WTC11 (cell line): ENCODE data around the gene AMPD1. TPM values are rescaled to one million over a fixed set of nuclear protein-coding genes. Genes with fewer than 3 reads are reported as not detected.

Source experiments
- ATAC-seq: fragments of 200-7000 bp; cut with Tn5 transposase; 2 replicates; pipeline ENCODE4 v1.10.0; 2021; ENCODE audit warnings: mild to moderate bottlenecking, moderate library complexity
- CTCF ChIA-PET: fragments of 300-600 bp; sonication (Branson Sonifier 250); formaldehyde crosslinking; loops from one replicate; lab custom pipeline; 2021; ENCODE audit warnings: antibody characterized with exemption; lab: Charles Lee
- POLR2A ChIA-PET: fragments of 350-600 bp; sonication (Branson Sonifier 250); formaldehyde crosslinking; loops from one replicate; lab custom pipeline; 2021; ENCODE audit warnings: antibody characterized with exemption; lab: Charles Lee
- DNase-seq: peaks from one replicate; pipeline ENCODE4 v3.0.0; 2021; ENCODE audit warnings: low spot score
- H3K27ac Mint-ChIP-seq: 2 replicates; pipeline ENCODE4 v1.8.0; 2021; ENCODE audit warnings: mixed read lengths
- H3K27me3 Mint-ChIP-seq: 2 replicates; pipeline ENCODE4 v1.8.0; 2021; ENCODE audit warnings: low read depth, mild to moderate bottlenecking, moderate library complexity, mixed read lengths
- H3K36me3 Mint-ChIP-seq: 2 replicates; pipeline ENCODE4 v1.8.0; 2021; ENCODE audit warnings: mixed read lengths
- H3K4me1 Mint-ChIP-seq: 2 replicates; pipeline ENCODE4 v1.8.0; 2022; ENCODE audit warnings: mixed read lengths
- H3K4me3 Mint-ChIP-seq: 2 replicates; pipeline ENCODE4 v1.8.0; 2021; ENCODE audit warnings: mild to moderate bottlenecking, moderate library complexity, mixed read lengths
- H3K9me3 Mint-ChIP-seq: 2 replicates; pipeline ENCODE4 v1.8.0; 2021; ENCODE audit warnings: mixed read lengths
- GABPB1 ChIP-seq: sonication (generic); formaldehyde crosslinking; IDR thresholded peaks from 2 replicates; pipeline ENCODE4 v1.8.1; 2023; ENCODE audit warnings: mild to moderate bottlenecking, missing genetic modification reagents
- SOX15 ChIP-seq: fragments of 250-450 bp; sonication (Bioruptor Pico); IDR thresholded peaks from 2 replicates; pipeline ENCODE4 v1.9.0; 2021; ENCODE audit warnings: mild to moderate bottlenecking
- TCF7 ChIP-seq: sonication (generic); formaldehyde crosslinking; IDR thresholded peaks from 2 replicates; pipeline ENCODE4 v1.8.0; 2022; ENCODE audit warnings: mild to moderate bottlenecking, low read depth, missing genetic modification reagents, moderate library complexity
- TEAD4 ChIP-seq: sonication (generic); formaldehyde crosslinking; IDR thresholded peaks from 2 replicates; pipeline ENCODE4 v1.8.0; 2022; ENCODE audit warnings: mild to moderate bottlenecking, missing genetic modification reagents
- total RNA-seq: library from RNA; stranded (reverse); gene quantifications from 3 replicates; pipeline ENCODE4 v1.2.3, GENCODE V29; 2021
- TF ChIP-seq, protein P1 (sequence below): sonication (generic); formaldehyde crosslinking; IDR thresholded peaks from 2 replicates; pipeline ENCODE4 v1.8.1; 2023; ENCODE audit warnings: mild to moderate bottlenecking, missing genetic modification reagents, moderate library complexity
- TF ChIP-seq, protein P2 (sequence below): sonication (generic); formaldehyde crosslinking; IDR thresholded peaks from 2 replicates; pipeline ENCODE4 v1.8.0; 2022; ENCODE audit warnings: missing genetic modification reagents
- TF ChIP-seq, protein P3 (sequence below): sonication (generic); formaldehyde crosslinking; IDR thresholded peaks from 2 replicates; pipeline ENCODE4 v1.8.0; 2023; ENCODE audit warnings: mild to moderate bottlenecking, missing genetic modification reagents
- TF ChIP-seq, protein P4 (sequence below): sonication (generic); formaldehyde crosslinking; conservative IDR thresholded peaks from 2 replicates; pipeline ENCODE4 v1.8.1; 2023; ENCODE audit warnings: mild to moderate bottlenecking, low read depth, missing genetic modification reagents, moderate library complexity
- TF ChIP-seq, protein P5 (sequence below): fragments of 250-450 bp; sonication (Bioruptor Pico); conservative IDR thresholded peaks from 2 replicates; pipeline ENCODE4 v1.9.0; 2021; ENCODE audit warnings: mild to moderate bottlenecking
- TF ChIP-seq, protein P6 (sequence below): sonication (generic); formaldehyde crosslinking; IDR thresholded peaks from 2 replicates; pipeline ENCODE4 v1.8.1; 2022; ENCODE audit warnings: mild to moderate bottlenecking, missing genetic modification reagents, moderate library complexity, borderline replicate concordance
- TF ChIP-seq, protein P7 (sequence below): fragments of 250-450 bp; sonication (Bioruptor Pico); IDR thresholded peaks from 2 replicates; pipeline ENCODE4 v1.9.0; 2021; ENCODE audit warnings: mild to moderate bottlenecking
- TF ChIP-seq, protein P8 (sequence below): fragments of 250-450 bp; sonication (Bioruptor Pico); IDR thresholded peaks from 2 replicates; pipeline ENCODE4 v2.1.2; 2022; ENCODE audit warnings: mild to moderate bottlenecking, moderate library complexity
- TF ChIP-seq, protein P9 (sequence below): sonication (generic); formaldehyde crosslinking; IDR thresholded peaks from 2 replicates; pipeline ENCODE4 v1.8.0; 2023; ENCODE audit warnings: missing genetic modification reagents, mild to moderate bottlenecking, borderline replicate concordance

AMPD1 gene
- total RNA-seq, 1 experiment from 2014 or later: not detected

DNA sequence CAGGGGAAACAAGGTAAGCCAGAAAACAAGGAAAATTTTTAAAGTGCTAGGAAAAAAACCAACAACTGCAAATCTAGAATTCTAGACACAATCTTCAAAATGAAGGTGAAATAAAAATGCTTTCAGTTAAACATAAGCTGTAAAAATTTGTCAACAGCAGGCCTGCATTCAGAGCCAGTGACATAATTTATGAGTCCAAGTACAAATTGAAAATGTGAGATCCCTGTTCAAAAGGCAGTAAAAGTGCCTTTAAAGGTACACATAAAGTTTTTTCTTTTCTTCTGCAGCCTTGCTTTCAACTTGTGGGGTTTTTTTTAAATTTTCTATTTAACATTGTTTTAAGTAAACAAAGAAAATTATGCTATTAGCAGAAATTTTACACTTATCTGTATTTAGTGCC lies 62.9 kb downstream of the AMPD1 start:
- ATAC-seq (no peak), DNase-seq (no peak)
- Mint-ChIP-seq H3K4me1 (no peaks in the 10 kb centered on the region), H3K9me3 (no peaks in the 10 kb centered on the region), H3K27ac (no peak overlapping the region), H3K27me3 (0 out of 2 replicates have a peak, but pooled peaks cover 3% of the 10 kb centered on the region), H3K4me3 (no peak overlapping the region), H3K36me3 (no peaks in the 10 kb centered on the region)
- TF ChIP-seq, protein P1, sequence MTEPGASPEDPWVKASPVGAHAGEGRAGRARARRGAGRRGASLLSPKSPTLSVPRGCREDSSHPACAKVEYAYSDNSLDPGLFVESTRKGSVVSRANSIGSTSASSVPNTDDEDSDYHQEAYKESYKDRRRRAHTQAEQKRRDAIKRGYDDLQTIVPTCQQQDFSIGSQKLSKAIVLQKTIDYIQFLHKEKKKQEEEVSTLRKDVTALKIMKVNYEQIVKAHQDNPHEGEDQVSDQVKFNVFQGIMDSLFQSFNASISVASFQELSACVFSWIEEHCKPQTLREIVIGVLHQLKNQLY (CRISPR knock-in tag): no peak
- TF ChIP-seq, protein P2, sequence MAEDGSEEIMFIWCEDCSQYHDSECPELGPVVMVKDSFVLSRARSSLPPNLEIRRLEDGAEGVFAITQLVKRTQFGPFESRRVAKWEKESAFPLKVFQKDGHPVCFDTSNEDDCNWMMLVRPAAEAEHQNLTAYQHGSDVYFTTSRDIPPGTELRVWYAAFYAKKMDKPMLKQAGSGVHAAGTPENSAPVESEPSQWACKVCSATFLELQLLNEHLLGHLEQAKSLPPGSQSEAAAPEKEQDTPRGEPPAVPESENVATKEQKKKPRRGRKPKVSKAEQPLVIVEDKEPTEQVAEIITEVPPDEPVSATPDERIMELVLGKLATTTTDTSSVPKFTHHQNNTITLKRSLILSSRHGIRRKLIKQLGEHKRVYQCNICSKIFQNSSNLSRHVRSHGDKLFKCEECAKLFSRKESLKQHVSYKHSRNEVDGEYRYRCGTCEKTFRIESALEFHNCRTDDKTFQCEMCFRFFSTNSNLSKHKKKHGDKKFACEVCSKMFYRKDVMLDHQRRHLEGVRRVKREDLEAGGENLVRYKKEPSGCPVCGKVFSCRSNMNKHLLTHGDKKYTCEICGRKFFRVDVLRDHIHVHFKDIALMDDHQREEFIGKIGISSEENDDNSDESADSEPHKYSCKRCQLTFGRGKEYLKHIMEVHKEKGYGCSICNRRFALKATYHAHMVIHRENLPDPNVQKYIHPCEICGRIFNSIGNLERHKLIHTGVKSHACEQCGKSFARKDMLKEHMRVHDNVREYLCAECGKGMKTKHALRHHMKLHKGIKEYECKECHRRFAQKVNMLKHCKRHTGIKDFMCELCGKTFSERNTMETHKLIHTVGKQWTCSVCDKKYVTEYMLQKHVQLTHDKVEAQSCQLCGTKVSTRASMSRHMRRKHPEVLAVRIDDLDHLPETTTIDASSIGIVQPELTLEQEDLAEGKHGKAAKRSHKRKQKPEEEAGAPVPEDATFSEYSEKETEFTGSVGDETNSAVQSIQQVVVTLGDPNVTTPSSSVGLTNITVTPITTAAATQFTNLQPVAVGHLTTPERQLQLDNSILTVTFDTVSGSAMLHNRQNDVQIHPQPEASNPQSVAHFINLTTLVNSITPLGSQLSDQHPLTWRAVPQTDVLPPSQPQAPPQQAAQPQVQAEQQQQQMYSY (CRISPR knock-in tag): no peak
- TF ChIP-seq, protein P3, sequence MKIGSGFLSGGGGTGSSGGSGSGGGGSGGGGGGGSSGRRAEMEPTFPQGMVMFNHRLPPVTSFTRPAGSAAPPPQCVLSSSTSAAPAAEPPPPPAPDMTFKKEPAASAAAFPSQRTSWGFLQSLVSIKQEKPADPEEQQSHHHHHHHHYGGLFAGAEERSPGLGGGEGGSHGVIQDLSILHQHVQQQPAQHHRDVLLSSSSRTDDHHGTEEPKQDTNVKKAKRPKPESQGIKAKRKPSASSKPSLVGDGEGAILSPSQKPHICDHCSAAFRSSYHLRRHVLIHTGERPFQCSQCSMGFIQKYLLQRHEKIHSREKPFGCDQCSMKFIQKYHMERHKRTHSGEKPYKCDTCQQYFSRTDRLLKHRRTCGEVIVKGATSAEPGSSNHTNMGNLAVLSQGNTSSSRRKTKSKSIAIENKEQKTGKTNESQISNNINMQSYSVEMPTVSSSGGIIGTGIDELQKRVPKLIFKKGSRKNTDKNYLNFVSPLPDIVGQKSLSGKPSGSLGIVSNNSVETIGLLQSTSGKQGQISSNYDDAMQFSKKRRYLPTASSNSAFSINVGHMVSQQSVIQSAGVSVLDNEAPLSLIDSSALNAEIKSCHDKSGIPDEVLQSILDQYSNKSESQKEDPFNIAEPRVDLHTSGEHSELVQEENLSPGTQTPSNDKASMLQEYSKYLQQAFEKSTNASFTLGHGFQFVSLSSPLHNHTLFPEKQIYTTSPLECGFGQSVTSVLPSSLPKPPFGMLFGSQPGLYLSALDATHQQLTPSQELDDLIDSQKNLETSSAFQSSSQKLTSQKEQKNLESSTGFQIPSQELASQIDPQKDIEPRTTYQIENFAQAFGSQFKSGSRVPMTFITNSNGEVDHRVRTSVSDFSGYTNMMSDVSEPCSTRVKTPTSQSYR (CRISPR knock-in tag): no peak
- no peak for TF ChIP-seq TEAD4 (CRISPR knock-in tag)
- TF ChIP-seq SOX15 (CRISPR knock-in tag): no peak
- TF ChIP-seq, protein P4, sequence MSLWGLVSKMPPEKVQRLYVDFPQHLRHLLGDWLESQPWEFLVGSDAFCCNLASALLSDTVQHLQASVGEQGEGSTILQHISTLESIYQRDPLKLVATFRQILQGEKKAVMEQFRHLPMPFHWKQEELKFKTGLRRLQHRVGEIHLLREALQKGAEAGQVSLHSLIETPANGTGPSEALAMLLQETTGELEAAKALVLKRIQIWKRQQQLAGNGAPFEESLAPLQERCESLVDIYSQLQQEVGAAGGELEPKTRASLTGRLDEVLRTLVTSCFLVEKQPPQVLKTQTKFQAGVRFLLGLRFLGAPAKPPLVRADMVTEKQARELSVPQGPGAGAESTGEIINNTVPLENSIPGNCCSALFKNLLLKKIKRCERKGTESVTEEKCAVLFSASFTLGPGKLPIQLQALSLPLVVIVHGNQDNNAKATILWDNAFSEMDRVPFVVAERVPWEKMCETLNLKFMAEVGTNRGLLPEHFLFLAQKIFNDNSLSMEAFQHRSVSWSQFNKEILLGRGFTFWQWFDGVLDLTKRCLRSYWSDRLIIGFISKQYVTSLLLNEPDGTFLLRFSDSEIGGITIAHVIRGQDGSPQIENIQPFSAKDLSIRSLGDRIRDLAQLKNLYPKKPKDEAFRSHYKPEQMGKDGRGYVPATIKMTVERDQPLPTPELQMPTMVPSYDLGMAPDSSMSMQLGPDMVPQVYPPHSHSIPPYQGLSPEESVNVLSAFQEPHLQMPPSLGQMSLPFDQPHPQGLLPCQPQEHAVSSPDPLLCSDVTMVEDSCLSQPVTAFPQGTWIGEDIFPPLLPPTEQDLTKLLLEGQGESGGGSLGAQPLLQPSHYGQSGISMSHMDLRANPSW (CRISPR knock-in tag): no peak
- TF ChIP-seq, protein P5, sequence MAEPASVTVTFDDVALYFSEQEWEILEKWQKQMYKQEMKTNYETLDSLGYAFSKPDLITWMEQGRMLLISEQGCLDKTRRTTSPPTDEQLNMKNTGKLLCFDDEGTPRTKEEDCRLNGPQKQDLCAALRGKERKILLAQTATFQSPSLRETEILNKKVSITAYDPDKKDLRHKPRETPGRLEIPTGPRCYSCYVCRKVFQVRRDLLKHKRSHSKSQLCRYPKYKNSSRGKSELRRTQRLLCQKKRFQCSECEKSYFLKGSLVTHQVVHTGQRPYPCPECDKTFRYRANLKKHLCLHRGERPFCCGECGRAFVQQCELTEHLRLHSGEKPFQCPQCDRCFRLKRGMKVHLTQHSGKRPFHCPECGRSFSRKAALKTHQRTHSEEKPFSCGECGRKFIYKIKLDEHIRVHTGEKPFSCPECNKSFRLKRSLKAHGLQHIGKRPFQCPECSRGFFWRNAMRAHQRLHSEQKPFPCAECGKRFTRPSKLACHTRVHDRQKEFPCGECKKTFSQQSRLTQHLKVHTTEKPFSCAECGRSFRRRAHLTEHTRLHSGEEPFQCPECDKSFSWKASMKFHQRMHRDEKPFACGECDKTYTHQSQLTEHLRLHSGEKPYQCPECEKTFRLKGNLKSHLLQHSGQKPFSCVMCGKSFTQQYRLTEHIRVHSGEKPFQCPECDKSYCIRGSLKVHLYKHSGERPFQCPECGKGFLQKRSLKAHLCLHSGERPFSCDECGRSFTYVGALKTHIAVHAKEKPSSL (CRISPR knock-in tag): no peak
- TF ChIP-seq, protein P6, sequence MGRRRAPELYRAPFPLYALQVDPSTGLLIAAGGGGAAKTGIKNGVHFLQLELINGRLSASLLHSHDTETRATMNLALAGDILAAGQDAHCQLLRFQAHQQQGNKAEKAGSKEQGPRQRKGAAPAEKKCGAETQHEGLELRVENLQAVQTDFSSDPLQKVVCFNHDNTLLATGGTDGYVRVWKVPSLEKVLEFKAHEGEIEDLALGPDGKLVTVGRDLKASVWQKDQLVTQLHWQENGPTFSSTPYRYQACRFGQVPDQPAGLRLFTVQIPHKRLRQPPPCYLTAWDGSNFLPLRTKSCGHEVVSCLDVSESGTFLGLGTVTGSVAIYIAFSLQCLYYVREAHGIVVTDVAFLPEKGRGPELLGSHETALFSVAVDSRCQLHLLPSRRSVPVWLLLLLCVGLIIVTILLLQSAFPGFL (CRISPR knock-in tag): no peak
- TF ChIP-seq, protein P7, sequence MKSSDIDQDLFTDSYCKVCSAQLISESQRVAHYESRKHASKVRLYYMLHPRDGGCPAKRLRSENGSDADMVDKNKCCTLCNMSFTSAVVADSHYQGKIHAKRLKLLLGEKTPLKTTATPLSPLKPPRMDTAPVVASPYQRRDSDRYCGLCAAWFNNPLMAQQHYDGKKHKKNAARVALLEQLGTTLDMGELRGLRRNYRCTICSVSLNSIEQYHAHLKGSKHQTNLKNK (CRISPR knock-in tag): no peak
- TF ChIP-seq, protein P8, sequence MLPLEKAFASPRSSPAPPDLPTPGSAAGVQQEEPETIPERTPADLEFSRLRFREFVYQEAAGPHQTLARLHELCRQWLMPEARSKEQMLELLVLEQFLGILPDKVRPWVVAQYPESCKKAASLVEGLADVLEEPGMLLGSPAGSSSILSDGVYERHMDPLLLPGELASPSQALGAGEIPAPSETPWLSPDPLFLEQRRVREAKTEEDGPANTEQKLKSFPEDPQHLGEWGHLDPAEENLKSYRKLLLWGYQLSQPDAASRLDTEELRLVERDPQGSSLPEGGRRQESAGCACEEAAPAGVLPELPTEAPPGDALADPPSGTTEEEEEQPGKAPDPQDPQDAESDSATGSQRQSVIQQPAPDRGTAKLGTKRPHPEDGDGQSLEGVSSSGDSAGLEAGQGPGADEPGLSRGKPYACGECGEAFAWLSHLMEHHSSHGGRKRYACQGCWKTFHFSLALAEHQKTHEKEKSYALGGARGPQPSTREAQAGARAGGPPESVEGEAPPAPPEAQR: no peak
- no peak for TF ChIP-seq TCF7
- TF ChIP-seq, protein P9, sequence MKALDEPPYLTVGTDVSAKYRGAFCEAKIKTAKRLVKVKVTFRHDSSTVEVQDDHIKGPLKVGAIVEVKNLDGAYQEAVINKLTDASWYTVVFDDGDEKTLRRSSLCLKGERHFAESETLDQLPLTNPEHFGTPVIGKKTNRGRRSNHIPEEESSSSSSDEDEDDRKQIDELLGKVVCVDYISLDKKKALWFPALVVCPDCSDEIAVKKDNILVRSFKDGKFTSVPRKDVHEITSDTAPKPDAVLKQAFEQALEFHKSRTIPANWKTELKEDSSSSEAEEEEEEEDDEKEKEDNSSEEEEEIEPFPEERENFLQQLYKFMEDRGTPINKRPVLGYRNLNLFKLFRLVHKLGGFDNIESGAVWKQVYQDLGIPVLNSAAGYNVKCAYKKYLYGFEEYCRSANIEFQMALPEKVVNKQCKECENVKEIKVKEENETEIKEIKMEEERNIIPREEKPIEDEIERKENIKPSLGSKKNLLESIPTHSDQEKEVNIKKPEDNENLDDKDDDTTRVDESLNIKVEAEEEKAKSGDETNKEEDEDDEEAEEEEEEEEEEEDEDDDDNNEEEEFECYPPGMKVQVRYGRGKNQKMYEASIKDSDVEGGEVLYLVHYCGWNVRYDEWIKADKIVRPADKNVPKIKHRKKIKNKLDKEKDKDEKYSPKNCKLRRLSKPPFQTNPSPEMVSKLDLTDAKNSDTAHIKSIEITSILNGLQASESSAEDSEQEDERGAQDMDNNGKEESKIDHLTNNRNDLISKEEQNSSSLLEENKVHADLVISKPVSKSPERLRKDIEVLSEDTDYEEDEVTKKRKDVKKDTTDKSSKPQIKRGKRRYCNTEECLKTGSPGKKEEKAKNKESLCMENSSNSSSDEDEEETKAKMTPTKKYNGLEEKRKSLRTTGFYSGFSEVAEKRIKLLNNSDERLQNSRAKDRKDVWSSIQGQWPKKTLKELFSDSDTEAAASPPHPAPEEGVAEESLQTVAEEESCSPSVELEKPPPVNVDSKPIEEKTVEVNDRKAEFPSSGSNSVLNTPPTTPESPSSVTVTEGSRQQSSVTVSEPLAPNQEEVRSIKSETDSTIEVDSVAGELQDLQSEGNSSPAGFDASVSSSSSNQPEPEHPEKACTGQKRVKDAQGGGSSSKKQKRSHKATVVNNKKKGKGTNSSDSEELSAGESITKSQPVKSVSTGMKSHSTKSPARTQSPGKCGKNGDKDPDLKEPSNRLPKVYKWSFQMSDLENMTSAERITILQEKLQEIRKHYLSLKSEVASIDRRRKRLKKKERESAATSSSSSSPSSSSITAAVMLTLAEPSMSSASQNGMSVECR (CRISPR knock-in tag): no peak
- no peak for TF ChIP-seq GABPB1 (CRISPR knock-in tag)
- CTCF ChIA-PET: no interaction called here
- POLR2A ChIA-PET: no interaction called here
